Vagina (tissue), 2 donors: ENCODE measurements around the gene DDX17. TPM values are rescaled to one million over a fixed set of nuclear protein-coding genes. Genes with fewer than 3 reads are reported as not detected.

ENCODE experiments used
- DNase-seq, 2 donors: peaks; one replicate each; pipeline ENCODE4 v3.0.0-alpha.2; 2017; ENCODE audit errors: extremely low spot score in 2 of 2
- H3K27ac ChIP-seq: fragments of 200-600 bp; sonication (generic); one replicate; pipeline ENCODE4 v1.5.1; 2019
- H3K27me3 ChIP-seq: fragments of 200-600 bp; sonication (generic); one replicate; pipeline ENCODE4 v1.5.1; 2019
- H3K36me3 ChIP-seq, 2 donors: fragments of 200-600 bp; sonication (generic); one replicate each; pipeline ENCODE4 v1.5.1; 2017 to 2019
- H3K4me1 ChIP-seq: fragments of 200-600 bp; sonication (generic); one replicate; pipeline ENCODE4 v1.5.1; 2019
- H3K4me3 ChIP-seq, 2 donors: fragments of 200-600 bp; sonication (generic); 1 replicate in 1 of 2; 2 replicates in 1 of 2; pipeline ENCODE4 v1.5.1; 2016 to 2019
- H3K9me3 ChIP-seq: fragments of 200-600 bp; sonication (generic); one replicate; pipeline ENCODE4 v1.5.1; 2019
- POLR2A ChIP-seq, 2 donors: fragments of 450-650 bp; IDR thresholded peaks; one replicate each; pipeline ENCODE4 v1.6.1; 2017; ENCODE audit warnings: antibody characterized with exemption in 2 of 2, mild to moderate bottlenecking in 2 of 2, moderate library complexity in 2 of 2
- POLR2AphosphoS5 ChIP-seq, 2 donors: sonication (generic); formaldehyde crosslinking; IDR thresholded peaks; one replicate each; pipeline ENCODE4 v1.9.0; 2017; ENCODE audit warnings: antibody characterized with exemption in 2 of 2, mild to moderate bottlenecking in 2 of 2, low read depth in 1 of 2; ENCODE audit not compliant: insufficient read depth in 1 of 2
- intact Hi-C: fragments of 100-400 bp; cut with DNase I; formaldehyde crosslinking; loops from one replicate; pipeline ENCODE4 v1.15.1; 2023
- total RNA-seq: library from RNA; depleted of rRNA; stranded (reverse); fragments of >200 nt; gene quantifications from one replicate; pipeline ENCODE4 v1.2.3, GENCODE V29; 2016
- TF ChIP-seq, protein P1 (sequence below), 3 experiments: fragments of 450-650 bp in 2 of 3; fragments of 200-600 bp in 1 of 3; sonication (generic) in 1 of 3; IDR thresholded peaks; one replicate each; pipeline ENCODE4 v1.5.1; 2017 to 2019; ENCODE audit warnings: antibody characterized with exemption in 3 of 3, mild to moderate bottlenecking in 2 of 3, moderate library complexity in 2 of 3

The DDX17 gene
- total RNA-seq, 1 donor from 2014 or later: 1,042 TPM

GRCh38 chr22:38449776-38450175, 56.3 kb downstream of the DDX17 start:
- H3K27ac ChIP-seq: no peak overlapping the region
- H3K4me3 ChIP-seq: no peak overlapping the region
- H3K27me3 ChIP-seq: peaks cover 2% of the 10 kb centered on the region
- no peaks in the 10 kb centered on the region for H3K36me3 ChIP-seq
- H3K9me3 ChIP-seq: no peaks in the 10 kb centered on the region
- no peak for DNase-seq
- TF ChIP-seq POLR2A (IDR thresholded peaks at IDR 0.05): no peak
- TF ChIP-seq, protein P1, sequence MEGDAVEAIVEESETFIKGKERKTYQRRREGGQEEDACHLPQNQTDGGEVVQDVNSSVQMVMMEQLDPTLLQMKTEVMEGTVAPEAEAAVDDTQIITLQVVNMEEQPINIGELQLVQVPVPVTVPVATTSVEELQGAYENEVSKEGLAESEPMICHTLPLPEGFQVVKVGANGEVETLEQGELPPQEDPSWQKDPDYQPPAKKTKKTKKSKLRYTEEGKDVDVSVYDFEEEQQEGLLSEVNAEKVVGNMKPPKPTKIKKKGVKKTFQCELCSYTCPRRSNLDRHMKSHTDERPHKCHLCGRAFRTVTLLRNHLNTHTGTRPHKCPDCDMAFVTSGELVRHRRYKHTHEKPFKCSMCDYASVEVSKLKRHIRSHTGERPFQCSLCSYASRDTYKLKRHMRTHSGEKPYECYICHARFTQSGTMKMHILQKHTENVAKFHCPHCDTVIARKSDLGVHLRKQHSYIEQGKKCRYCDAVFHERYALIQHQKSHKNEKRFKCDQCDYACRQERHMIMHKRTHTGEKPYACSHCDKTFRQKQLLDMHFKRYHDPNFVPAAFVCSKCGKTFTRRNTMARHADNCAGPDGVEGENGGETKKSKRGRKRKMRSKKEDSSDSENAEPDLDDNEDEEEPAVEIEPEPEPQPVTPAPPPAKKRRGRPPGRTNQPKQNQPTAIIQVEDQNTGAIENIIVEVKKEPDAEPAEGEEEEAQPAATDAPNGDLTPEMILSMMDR (IDR thresholded peaks at IDR 0.05): no peak
- no peak for TF ChIP-seq POLR2AphosphoS5 (IDR thresholded peaks at IDR 0.05; ENCODE audit: insufficient read depth in 1 of 2, low read depth in 1 of 2)
- no peaks in the 10 kb centered on the region for H3K4me1 ChIP-seq
- intact Hi-C loops: no loop called here

DNA sequence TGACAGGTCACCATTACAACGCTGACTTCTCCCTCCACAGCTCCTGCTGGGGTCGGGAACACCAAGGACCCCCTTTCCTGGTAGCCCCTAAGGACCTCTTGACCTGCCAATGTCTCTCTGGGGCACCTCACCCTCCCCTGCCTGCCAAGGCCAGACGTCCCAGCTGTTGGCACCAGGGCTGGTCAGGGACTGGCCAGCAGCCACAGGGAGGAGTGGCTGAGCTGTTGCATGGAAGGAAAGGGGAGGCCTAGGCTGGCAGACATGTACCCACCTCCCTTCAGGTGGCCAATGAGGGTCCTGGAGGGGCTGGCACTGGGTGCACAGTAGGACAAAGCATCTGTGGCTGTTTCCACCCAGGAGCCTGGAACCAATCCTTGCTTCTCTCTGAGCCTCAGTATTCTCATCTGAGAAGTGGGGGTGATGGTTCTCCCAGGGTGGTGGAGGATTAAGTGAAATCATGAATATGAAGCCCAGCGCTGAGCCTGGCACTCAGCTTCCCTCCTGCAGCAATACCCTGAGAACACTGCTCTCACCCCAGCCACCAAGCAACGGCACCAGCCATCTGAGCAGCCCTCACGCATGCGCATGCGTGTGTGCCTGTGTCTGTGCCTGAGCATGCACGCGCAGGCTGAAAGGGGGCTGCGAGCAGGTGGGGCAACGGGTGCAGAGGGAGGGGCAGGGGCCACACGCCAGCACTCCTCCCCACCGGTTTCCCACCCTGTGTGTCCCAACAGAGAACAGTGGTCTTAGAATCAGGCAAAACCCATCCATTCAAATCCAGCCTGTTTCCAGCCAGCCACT, 57.0 kb downstream of the DDX17 start:
- H3K27me3 ChIP-seq: no peaks in the 10 kb centered on the region
- no peaks in the 10 kb centered on the region for H3K4me1 ChIP-seq
- no peaks in the 10 kb centered on the region for H3K36me3 ChIP-seq
- H3K27ac ChIP-seq: no peak overlapping the region
- no peak for DNase-seq
- intact Hi-C loops: no loop called here
- H3K9me3 ChIP-seq: no peaks in the 10 kb centered on the region
- no peak overlapping the region for H3K4me3 ChIP-seq
- TF ChIP-seq POLR2AphosphoS5 (IDR thresholded peaks at IDR 0.05; ENCODE audit: insufficient read depth in 1 of 2, low read depth in 1 of 2) (no peak), POLR2A (IDR thresholded peaks at IDR 0.05) (no peak)
- TF ChIP-seq, protein P1 (IDR thresholded peaks at IDR 0.05): no peak

- no peak overlapping the region for H3K27ac ChIP-seq
- no peaks in the 10 kb centered on the region for H3K4me1 ChIP-seq
- H3K27me3 ChIP-seq: no peaks in the 10 kb centered on the region
- intact Hi-C loops: no loop called here
- no peaks in the 10 kb centered on the region for H3K9me3 ChIP-seq
- DNase-seq: no peak
- TF ChIP-seq, protein P1 (IDR thresholded peaks at IDR 0.05): no peak
- TF ChIP-seq POLR2A (IDR thresholded peaks at IDR 0.05): no peak
- no peak for TF ChIP-seq POLR2AphosphoS5 (IDR thresholded peaks at IDR 0.05; ENCODE audit: insufficient read depth in 1 of 2, low read depth in 1 of 2)
- H3K4me3 ChIP-seq: no peak overlapping the region
- H3K36me3 ChIP-seq: no peaks in the 10 kb centered on the region
These were observed 60.0 kb downstream of the DDX17 start for GRCh38 chr22:38446018-38446601.

DNA sequence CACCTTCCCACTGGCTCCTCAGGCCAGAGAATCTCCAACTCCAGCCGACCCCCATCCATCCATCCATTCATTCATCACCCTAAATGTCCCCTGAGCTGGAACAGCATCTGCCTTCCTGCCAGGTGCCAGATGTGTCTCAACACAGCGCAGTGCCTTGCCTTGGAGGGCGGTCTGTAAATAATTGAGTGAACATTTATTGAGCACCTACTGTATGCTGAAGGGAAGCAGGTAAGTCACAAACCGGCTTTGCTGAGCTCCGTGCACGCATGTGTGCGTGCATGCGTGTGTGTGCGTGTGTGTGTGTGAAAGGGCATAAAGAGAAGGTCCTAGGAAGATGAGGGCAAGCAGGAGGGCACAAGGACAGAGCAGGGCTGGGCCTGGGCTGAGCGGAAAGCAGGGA, 61.3 kb downstream of the DDX17 start:
- TF ChIP-seq, protein P1 (IDR thresholded peaks at IDR 0.05): no peak
- TF ChIP-seq POLR2A (IDR thresholded peaks at IDR 0.05) (no peak), POLR2AphosphoS5 (IDR thresholded peaks at IDR 0.05; ENCODE audit: insufficient read depth in 1 of 2, low read depth in 1 of 2) (no peak)
- H3K4me1 ChIP-seq: no peaks in the 10 kb centered on the region
- no peak overlapping the region for H3K4me3 ChIP-seq
- no peaks in the 10 kb centered on the region for H3K36me3 ChIP-seq
- H3K27ac ChIP-seq: no peak overlapping the region
- intact Hi-C loops: no loop called here
- no peaks in the 10 kb centered on the region for H3K9me3 ChIP-seq
- no peaks in the 10 kb centered on the region for H3K27me3 ChIP-seq
- DNase-seq: no peak
